GM18505 (cell line): ENCODE data around the gene SLC27A2.
"Not testable (repeated sequence)": the region's sequence is repeated elsewhere in the genome, so short reads cannot be mapped to it uniquely, and the experiment has no call there.

Experiments used
- ATAC-seq: cut with Tn5 transposase; IDR thresholded peaks from one replicate; pipeline ENCODE4 v1.9.1; 2021; ENCODE audit not compliant: unreplicated experiment
- POLR2A ChIP-seq: IDR thresholded peaks from 4 replicates; pipeline ENCODE4 v1.6.1; 2011; ENCODE audit warnings: borderline replicate concordance; ENCODE audit not compliant: insufficient read depth, insufficient read length; ENCODE audit errors: extremely low read depth

Gene SLC27A2

DNA sequence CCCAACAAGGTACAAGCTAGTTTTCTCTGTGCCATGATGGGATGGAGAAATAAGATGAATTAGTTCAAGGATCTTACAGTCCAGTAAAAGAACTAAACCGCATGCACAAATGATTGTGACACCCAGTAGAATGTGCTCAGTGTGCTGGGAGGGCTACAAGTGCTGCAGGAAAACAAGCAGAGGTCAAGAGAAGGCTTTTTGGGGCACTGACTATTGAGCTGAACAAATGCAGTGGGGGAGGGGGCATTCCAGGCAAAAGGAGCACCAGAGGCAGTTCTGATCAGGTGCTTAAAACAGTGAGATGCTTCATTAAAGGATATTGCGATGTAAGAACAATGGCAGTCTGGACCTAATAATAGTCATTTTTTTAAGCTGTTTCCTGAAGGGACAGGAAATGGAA, 6.0 kb downstream of the SLC27A2 start:
- TF ChIP-seq POLR2A = no peak
- ATAC-seq = no peak

DNA sequence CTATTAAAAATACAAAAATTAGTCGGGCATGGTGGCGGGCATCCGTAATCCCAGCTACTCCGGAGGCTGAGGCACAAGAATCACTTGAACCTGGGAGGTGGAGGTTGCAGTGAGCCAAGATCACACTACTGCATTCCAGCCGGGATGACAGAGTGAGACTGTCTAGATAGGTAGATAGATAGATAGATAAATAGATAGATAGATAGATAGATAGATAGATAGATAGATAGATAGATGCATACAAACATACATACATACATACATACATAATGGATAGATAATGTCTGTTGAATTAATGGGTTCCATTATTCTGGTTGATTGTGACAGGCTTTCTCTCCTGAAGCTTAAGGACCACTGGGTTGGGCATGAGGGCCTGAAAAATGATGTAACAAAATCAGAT, 6.8 kb downstream of the SLC27A2 start:
- ATAC-seq = not testable (repeated sequence)

DNA sequence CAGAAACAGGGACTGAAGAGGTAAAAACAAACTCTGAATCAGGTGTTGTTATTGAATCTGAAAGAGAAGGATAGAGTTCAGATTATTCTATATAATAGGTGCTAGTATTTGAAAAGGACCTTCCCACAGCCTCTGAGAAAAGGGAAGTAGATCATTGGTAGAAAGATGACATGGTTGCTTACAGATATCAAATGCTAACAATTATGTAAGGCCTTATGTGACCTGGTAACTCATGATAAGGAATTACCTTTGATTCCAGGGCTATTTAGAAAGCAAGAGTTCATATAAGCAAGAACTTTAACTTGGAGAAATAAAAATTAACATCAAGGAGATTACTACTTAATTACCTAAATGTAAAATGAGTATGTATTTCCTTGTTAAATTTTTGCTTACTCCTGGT, 7.6 kb downstream of the SLC27A2 start:
- ATAC-seq = no peak

DNA sequence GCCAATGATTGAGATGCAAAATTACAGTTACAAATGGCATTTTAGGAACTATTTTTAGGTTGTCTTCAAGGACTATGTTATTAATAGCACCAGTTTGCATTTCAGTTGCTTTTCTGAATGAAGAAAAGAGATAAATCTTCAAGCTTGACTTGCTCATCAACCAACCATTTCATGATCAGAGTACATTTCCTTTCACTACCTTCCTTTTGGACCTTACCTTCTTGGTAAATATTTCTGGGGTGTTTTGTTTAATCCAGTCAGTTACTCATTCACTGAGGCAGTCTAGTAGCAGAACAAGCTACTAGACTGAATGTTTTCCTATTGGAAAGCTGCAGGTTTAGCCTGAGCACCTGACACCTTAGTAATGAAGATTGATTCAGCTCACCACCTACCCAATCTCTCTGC, 8.2 kb downstream of the SLC27A2 start:
- TF ChIP-seq POLR2A = no peak
- ATAC-seq = peak; percentile 66

More for the DNA sequence above, 7.6 kb downstream of the SLC27A2 start:
- TF ChIP-seq POLR2A = no peak

DNA sequence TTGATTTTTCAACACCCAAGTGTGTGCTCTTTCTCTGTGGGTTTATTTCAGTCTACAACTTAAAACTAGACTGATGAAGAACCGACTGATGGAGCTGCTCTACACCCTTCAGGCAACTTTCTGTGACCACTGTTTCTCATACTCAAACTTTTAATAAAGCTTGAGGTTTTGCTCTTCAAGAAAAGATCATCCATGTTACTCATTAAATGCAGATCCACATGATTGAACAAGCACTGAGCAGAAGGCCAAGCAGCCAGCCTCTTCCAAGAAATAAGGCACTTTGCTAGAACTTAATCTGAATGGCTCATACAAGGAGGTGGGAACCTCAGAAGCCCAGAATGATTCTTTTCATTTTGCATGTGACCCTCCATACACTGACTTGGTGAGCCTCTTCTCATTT, 8.7 kb downstream of the SLC27A2 start:
- no peak for ATAC-seq
- no peak for TF ChIP-seq POLR2A

DNA sequence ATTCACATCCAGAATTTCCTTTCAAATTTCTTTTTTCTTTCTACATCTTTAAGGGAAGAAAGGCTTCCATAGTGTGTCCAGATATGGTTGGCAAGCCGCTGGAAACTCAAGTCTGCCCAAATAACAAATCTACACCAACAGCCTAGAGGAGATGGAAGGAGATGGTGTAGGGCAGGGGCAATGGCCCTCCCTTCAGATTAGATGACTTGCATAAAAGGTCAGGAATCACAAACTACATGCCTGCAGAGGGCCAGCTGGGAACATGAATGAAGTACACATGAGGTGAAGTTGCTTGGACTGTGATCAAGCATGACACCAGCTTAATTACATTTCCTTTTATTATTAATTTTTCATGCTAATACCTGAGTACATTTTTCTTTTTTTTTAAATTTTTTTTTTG, 10.2 kb downstream of the SLC27A2 start:
- ATAC-seq = no peak
- TF ChIP-seq POLR2A = no peak

DNA sequence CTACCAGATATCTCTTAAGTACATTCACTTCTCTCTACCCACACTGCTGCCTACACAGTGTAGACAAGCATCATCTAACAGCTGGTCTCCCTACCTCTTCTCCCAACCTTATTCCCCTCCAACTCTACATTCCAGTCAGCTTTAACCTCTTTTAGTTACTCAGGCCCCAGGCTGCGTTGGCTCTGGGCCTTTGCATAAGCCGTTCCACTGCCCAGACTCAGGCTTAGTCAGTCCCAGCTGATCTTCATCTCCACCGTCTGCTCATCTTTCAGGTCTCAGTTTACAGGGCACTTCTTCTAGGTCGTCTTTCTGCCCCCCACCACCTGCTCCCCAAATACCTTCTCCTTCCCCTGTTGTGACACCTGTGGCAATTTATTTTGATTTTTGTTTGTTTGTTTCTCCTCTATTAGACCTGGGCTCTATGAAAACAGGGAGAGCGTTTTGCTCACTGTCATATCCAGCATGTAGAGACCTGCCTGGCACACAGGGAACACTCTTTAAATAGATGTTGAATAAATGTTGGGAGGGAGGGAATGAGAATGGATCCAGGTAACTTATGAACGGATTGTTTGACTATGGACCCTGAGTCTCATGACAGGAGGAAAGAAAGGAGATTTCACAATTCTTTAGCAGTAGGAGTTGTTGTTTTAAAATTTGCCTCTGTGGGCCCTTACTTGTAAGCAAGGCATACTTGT, 11.1 kb downstream of the SLC27A2 start:
- TF ChIP-seq POLR2A = no peak
- ATAC-seq = no peak

DNA sequence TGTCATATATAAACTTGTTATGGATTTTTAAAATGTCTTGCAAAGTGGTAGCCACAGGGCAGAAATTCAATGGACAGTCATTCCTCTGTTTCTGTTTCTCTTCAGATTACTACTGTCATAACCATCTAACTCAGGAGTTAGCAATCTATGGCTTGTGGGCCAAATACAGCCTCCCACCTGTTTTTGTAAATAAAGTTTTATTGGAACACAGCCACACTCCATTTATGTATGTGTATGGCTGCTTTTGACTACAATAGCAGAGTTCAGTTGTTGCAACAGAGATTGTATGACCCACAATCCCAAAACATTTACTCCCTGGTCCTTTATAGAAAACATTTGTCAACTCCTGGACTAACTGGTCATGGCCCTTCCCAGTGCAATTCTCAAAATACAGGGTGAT, 20.0 kb downstream of the SLC27A2 start:
- ATAC-seq = no peak
- no peak for TF ChIP-seq POLR2A

DNA sequence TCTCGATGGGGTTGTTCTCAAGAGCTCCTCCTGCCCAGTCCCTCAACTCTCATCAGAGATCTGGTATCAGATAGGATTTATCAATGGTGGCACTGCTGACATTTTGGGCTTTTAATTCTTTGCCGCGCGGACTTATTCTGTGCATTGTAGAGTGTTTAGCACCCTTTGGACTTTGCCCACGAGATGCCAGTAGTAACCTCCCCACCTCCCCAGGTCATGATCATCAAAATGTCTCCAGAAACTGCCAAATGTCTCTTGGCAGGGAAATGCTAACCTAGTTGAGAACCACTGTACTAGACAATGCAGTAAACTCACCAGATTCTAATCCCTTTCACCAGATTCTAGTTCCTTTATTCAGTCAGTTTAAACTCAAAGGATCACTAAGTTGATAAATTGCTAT, 24.0 kb downstream of the SLC27A2 start:
- ATAC-seq = no peak
- TF ChIP-seq POLR2A = no peak

DNA sequence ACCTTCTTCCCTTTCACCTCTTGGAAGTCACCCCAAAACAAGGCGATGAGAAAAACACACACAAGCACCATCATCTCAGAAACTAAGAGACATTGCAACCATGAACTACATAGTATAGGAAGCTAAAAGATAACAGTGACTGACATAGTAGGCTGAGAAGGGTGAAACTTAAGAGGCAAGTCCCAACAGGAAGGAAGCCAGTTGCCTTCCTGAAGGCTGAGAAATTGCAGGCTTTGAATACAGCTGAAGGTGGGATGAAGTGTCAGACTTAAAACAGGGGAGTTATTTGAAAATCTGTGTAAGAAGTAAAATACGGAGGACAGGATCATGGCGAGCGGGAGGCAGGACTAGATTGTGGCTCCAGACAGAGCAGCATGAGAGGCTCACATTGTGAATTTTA, 27.8 kb downstream of the SLC27A2 start:
- TF ChIP-seq POLR2A = no peak
- no peak for ATAC-seq

DNA sequence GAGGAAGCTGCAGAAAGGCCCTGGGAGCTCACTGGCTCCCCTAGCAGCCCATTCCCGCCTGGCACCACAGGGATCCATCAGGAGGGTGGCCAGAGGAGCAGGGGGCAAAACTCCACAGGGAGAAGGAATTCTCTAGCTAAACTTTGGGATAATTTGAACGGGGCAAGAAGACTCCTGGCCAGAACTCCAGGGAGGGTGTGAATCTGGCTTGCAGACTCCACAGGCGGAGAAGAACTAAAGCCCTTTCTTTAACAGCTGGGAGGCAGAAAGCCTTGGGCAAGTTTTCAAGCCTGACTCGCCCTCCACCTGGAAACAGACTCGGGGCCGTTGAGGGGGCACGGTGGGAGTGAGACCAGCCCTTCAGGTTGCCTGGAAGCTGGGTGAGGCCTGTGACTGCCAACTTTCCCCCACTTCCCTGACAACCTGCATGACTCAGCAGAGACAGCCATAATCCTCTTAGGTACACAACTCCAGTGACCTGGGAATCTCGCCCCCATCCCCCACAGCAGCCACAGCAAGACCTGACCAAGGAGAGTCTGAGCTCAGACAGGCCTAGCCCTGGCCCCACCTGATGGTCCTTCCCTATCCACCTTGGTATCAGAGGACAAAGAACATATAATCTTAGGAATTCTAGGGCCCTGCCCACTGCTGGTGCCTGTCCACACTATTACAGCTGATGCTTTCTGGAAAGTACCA, 28.6 kb downstream of the SLC27A2 start:
- TF ChIP-seq POLR2A = no peak
- ATAC-seq = no peak

DNA sequence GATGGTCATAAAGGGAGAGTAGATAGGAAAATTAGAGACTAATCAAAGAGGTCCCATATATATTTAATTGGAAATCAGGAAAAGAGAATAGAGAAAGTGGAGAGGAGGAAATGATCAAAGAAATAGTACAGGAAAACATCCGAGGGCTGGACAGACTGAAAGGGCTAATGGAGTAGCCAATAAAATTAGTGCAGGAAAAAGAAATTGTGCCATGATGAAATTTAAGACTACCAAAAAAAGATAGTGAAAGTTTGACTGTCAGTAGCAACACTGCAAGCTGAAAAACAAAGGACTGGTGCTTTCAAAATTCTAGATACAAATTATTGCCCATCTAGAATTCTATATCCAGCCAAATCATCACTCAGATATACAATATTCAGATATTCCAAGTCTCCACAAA, 36.3 kb downstream of the SLC27A2 start:
- ATAC-seq = no peak
- no peak for TF ChIP-seq POLR2A

DNA sequence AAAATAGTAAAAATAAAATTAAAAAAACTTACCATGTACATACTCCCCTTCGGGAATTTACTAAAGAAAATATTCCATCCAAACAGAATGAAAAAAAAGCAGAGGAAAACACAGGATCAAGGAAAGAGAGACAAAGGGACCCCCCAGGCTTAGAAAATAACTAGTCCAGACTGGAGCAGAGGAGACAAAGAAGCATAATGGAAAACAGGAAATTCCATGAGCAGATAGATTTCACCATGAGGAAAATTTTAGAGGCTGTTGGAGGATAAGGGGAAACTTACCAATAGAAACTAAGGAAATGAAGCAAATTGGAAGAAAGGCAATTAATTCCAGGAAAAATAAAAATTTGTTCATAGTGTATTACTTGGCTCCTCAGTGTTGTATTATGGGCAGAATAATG, 36.7 kb downstream of the SLC27A2 start:
- ATAC-seq = no peak
- TF ChIP-seq POLR2A = no peak

DNA sequence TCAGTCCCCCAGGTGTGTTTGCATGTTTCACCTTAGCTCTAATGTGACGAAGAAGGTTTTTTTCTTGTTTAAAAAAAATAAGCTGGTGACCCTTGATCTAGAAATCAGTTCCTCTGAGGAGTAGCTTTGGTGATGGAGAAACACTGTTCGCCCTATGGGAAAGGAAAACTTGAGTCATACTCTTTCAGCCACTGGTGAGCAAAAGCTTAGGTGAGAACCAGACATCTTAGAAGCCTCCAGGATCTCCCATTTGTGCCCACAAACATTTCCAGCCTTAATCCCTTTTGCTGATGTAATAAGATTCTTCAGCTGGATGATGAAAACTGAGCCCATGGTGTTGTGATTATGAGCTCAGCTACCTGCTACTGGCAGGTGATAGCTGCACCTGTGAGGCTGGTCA, 37.8 kb downstream of the SLC27A2 start:
- TF ChIP-seq POLR2A = no peak

DNA sequence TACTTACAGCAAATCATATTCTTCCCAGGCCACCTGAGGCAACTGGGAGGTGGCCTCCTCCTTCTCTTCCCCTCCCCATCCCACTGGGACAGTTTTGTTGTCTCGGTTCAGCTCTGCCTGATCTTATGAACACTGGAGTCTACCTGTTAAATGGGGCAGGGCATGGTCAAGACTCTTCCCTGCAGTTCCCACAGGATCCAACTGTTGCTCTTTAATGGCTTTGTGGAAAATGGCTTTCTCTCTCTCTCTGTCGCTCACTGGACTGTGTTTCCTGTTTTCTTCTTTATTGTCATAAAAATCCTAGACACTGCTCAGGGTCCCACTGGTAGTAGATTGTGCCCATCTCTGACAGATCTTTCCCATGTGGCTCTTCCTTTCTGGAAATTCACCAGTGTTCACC, 40.2 kb downstream of the SLC27A2 start:
- TF ChIP-seq POLR2A = no peak
- no peak for ATAC-seq

More for the DNA sequence above, 37.8 kb downstream of the SLC27A2 start:
- no peak for ATAC-seq

DNA sequence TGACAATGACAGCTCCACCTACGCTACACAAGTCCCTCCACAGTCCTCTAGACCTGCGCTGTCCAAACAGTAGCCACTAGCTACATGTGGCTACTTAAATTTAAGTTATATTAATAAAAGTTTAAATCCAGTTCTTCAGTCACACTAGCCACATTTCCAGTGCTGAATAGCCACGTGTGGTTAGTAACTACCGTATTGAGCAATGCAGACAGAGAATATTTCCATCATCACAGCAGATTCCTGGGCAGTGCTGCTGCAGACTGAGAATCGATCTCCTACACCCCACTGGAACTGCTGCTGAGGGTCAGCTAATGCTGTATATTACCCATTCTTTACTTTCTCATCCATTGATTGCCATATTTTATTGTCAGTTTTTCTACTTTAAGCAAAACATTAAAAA, 42.6 kb downstream of the SLC27A2 start:
- no peak for TF ChIP-seq POLR2A
- no peak for ATAC-seq

DNA sequence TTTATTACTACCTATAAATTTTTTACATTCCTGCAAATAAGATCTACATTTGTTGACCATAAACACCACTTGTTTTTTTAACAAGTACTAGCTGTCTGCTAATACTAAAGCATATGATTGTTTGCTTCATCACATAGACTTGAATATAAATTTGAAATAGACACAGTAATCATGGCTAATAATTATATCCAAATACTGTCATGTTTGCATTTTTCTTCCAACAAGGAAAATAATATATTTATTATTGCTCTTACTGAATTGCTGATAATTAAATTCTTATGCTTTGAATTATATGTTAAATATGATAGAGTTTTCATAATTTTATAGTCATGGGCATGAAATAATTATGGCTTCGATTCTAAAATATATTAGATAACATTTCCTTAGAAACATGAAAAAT, 43.1 kb downstream of the SLC27A2 start:
- no peak for TF ChIP-seq POLR2A

More for the DNA sequence above, 43.1 kb downstream of the SLC27A2 start:
- no peak for ATAC-seq
